Stimulated activated CD4-positive, alpha-beta T cell treated with anti-CD3 and anti-CD28 coated beads, Interleukin-15, amount 100 ng/mL, for 24 hours (primary cell): ENCODE data around the gene CDC25B.
"Not testable (repeated sequence)": the region's sequence is repeated elsewhere in the genome, so short reads cannot be mapped to it uniquely, and the experiment has no call there.

ENCODE experiments used
- DNase-seq: peaks from one replicate; pipeline ENCODE4 v3.0.0-alpha.2; 2020

The CDC25B gene

DNA sequence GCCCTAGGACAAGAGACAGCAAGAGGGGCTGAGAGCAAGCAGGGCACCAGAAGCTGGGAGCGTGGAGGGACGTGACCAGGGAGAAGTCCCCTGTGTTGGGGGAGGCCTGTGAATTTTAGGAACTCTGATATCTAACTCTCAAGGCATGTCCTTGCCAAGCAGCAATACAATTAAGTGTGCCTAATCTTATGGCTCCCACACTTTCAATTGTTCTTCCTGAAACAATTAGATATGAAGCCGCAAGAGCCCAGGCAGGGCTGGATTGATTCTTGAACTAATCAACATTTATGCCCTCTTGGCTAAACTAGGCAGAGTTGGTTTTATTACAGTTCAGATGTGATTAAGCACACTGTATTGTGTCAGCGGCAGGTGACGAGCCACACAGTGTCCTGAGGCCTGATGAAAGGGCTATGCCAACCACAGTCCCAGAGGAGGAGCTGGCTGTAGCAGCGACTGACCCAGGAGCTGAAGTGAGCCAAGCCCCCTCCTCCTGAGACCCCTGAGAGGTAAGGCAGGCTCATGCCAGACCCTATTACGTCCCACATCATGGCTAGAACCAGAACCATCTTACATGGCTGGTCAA lies 46.3 kb downstream of the CDC25B start:
- no peak for DNase-seq

DNA sequence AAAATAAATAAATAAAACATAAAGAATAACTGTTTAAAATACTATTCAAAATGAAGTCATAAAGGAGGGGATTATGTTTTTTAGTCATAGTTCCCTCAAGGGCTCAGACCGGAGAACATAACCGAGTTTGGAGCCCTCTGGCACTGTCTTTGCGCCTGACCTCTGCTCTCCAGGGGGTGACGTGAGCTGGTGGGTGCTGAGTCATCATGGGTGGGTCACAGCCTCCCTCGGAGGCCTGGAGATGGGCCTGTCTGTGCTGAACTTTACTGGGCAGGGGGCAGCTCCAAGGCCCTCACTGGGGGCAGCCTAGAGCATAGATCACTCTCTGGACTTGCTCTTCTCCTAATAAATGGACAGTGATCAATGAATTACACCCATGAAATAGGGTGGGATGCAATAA lies 47.4 kb downstream of the CDC25B start:
- DNase-seq = no peak

DNA sequence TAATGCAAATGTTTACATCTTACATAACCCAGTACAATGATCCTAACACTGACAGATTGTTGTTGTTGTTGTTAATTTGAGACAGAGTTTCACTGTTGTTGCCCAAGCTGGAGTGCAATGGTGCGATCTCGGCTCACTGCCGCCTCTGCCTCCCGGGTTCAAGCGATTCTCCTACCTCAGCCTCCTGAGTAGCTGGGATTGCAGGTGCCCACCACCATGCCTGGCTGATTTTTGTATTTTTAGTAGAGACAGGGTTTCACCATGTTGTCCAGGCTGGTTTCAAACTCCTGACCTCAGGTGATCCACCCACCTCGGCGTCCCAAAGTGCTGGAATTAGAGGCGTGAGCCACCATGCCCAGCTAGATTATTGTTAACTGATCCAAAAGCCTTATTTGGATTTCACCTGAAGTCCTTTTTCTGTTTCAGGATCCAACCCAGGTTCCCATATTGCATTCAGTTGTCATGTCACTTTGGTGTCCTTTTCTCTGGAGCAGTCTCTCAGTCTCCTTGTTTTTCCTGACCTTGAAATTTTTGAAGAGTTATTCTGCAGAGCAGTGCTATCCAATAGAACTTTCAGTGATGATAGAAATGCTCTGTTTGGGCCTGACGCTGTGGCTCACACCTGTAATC lies 48.0 kb downstream of the CDC25B start:
- not testable (repeated sequence) for DNase-seq

GRCh38 chr20:3846378-3846739 lies 50.2 kb downstream of the CDC25B start:
- DNase-seq = no peak

- DNase-seq = peak; percentile 93
Measured at GRCh38 chr20:3846740-3847428, 50.8 kb downstream of the CDC25B start, which contains the start of gene MAVS. Gene MAVS (plus strand): TSS chr20:3846834. CDS start chr20:3854625, 7,791 bp downstream.

DNA sequence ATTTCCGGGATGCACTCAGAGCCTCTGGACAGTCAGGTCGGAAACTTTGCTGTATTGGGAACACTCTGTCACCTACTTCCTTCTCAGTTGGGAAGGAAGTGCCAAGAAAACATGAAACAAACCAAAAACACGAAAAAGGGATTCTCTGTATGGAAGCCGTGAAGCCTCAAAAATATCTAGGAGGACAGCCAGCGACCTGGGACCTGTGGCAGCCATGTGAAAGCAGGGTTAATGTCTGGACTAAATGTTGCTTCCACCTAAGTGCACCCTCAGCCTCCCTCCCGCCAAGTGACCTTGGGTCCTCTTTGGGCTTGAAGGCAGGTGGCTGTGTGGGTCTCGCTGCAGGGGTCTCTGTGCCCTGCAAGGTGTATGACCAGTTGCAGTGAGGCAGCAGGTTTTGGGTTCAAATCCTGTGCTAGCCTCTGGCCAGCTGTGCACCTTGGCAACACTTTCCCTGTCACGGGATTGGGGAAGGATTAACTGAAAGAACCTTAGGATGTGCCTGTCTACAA lies 51.4 kb downstream of the CDC25B start:
- peak; percentile 14 for DNase-seq

DNA sequence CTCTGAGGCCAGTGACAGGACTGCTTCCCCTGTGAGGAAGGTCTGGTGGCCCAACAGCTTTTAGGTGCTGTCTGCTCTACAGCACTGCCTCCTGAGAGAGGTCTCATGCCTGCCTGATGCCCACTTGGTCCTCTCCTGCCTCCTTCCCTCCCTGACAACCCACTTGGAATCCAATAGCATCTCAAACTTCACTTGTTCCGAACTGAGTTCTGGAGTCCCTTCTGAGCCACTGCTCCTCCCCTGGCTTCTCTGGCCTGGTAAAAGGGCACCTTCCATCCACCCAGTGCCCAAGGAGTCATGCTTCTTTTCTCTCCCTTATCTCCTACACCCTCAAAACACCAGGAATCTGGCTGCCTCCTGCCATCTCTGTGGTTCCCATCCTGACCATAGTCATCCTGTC lies 52.5 kb downstream of the CDC25B start:
- DNase-seq = no peak

- no peak for DNase-seq
Measured at GRCh38 chr20:3854462-3854871, 58.4 kb downstream of the CDC25B start.
